Caco-2 (cell line): Measurements from ENCODE around the gene ADGRG4. TPM values are rescaled to one million over a fixed set of nuclear protein-coding genes. Genes with fewer than 3 reads are reported as not detected.
"Not testable (repeated sequence)": the region's sequence is repeated elsewhere in the genome, so short reads cannot be mapped to it uniquely, and the experiment has no call there.

ENCODE experiments used
- BruUV-seq: library from RNA; stranded (reverse); fragments of 400-500 nt; replicated peaks from 2 replicates; lab custom pipeline; 2021; lab: Mats Ljungman, UMichigan
- CTCF ChIA-PET: fragments of 300-600 bp; sonication (Branson Sonifier 250); formaldehyde crosslinking; loops from one replicate; lab custom pipeline; 2022; ENCODE audit warnings: antibody characterized with exemption; lab: Charles Lee
- POLR2A ChIA-PET: fragments of 300-600 bp; sonication (Branson Sonifier 250); formaldehyde crosslinking; loops from one replicate; lab custom pipeline; 2022; ENCODE audit warnings: antibody characterized with exemption; lab: Charles Lee
- DNase-seq, 2 experiments: peaks; one replicate each; pipeline versions ENCODE4 v3.0.0 to v3.0.0-alpha.2; 2020 to 2022
- H3K27me3 ChIP-seq: replicated peaks from 2 replicates; pipeline ENCODE4 v1.6.0; 2011; ENCODE audit warnings: low read length; ENCODE audit not compliant: control insufficient read depth, insufficient read depth
- H3K36me3 ChIP-seq: 2 replicates; pipeline ENCODE4 v1.5.1; 2011; ENCODE audit warnings: low read length; ENCODE audit not compliant: control insufficient read depth, insufficient read depth
- H3K4me1 ChIP-seq: fragments of 250-450 bp; sonication (Bioruptor Pico); 2 replicates; pipeline ENCODE4 v1.5.1; 2020; ENCODE audit warnings: mild to moderate bottlenecking
- H3K4me3 ChIP-seq: 2 replicates; pipeline ENCODE4 v1.5.1; 2011; ENCODE audit warnings: low read depth, mild to moderate bottlenecking, control low read depth, low read length
- H3K9me3 ChIP-seq: fragments of 250-450 bp; sonication (Bioruptor Pico); 2 replicates; pipeline ENCODE4 v1.5.1; 2020; ENCODE audit warnings: mild to moderate bottlenecking, moderate library complexity
- H3K27ac Mint-ChIP-seq: one replicate; pipeline ENCODE4 v1.8.0; 2022; ENCODE audit warnings: mixed read lengths; ENCODE audit not compliant: unreplicated experiment
- H3K27me3 Mint-ChIP-seq: one replicate; pipeline ENCODE4 v1.8.0; 2022; ENCODE audit warnings: mixed read lengths; ENCODE audit not compliant: insufficient read depth, unreplicated experiment
- H3K36me3 Mint-ChIP-seq: one replicate; pipeline ENCODE4 v1.8.0; 2022; ENCODE audit warnings: mild to moderate bottlenecking, mixed read lengths; ENCODE audit not compliant: insufficient read depth, unreplicated experiment
- H3K4me1 Mint-ChIP-seq: one replicate; pipeline ENCODE4 v1.8.0; 2022; ENCODE audit warnings: low read depth, mixed read lengths; ENCODE audit not compliant: unreplicated experiment
- H3K4me3 Mint-ChIP-seq: one replicate; pipeline ENCODE4 v1.8.0; 2022; ENCODE audit warnings: mild to moderate bottlenecking, moderate library complexity, mixed read lengths; ENCODE audit not compliant: unreplicated experiment
- H3K9me3 Mint-ChIP-seq: one replicate; pipeline ENCODE4 v1.8.0; 2022; ENCODE audit warnings: mixed read lengths; ENCODE audit not compliant: unreplicated experiment
- CTCF ChIP-seq, 2 experiments: fragments of 200-600 bp in 1 of 2; IDR thresholded peaks; 1 replicate in 1 of 2; 2 replicates in 1 of 2; pipeline versions ENCODE4 v1.5.1 to v1.8.0; 2011 to 2022; ENCODE audit warnings: antibody characterized with exemption in 1 of 2, control low read depth in 1 of 2, inconsistent platforms in 1 of 2, low read depth in 1 of 2, low read length in 1 of 2, mild to moderate bottlenecking in 1 of 2, moderate library complexity in 1 of 2; ENCODE audit not compliant: insufficient read depth in 1 of 2, severe bottlenecking in 1 of 2, unreplicated experiment in 1 of 2
- intact Hi-C: fragments of 100-400 bp; cut with micrococcal nuclease; formaldehyde crosslinking; loops from one replicate; pipeline ENCODE4 v1.10.0; 2022; ENCODE audit not compliant: unreplicated experiment
- total RNA-seq: library from RNA; stranded (reverse); gene quantifications from 2 replicates; pipeline ENCODE4 v1.2.3, GENCODE V29; 2022

The ADGRG4 gene
- total RNA-seq, 1 experiment from 2014 or later = not detected

- no peak overlapping the region for H3K4me3 ChIP-seq
- no peaks in the 10 kb centered on the region for H3K27me3 Mint-ChIP-seq
- H3K36me3 ChIP-seq = no peaks in the 10 kb centered on the region
- no peak for DNase-seq
- H3K9me3 ChIP-seq = no peaks in the 10 kb centered on the region
- BruUV-seq = no TSS peak
- no peaks in the 10 kb centered on the region for H3K36me3 Mint-ChIP-seq
- H3K27me3 ChIP-seq = no peaks in the 10 kb centered on the region
- intact Hi-C loops = no loop called here
- no peaks in the 10 kb centered on the region for H3K4me1 Mint-ChIP-seq
- no peak overlapping the region for H3K4me3 Mint-ChIP-seq
- H3K9me3 Mint-ChIP-seq = no peaks in the 10 kb centered on the region
- no peak overlapping the region for H3K27ac Mint-ChIP-seq
- CTCF ChIA-PET = no interaction called here
- no peak for TF ChIP-seq CTCF (IDR thresholded peaks at IDR 0.05; ENCODE audit: insufficient read depth in 1 of 2, low read depth in 1 of 2, low read length in 1 of 2, severe bottlenecking in 1 of 2, unreplicated experiment in 1 of 2)
- no peaks in the 10 kb centered on the region for H3K4me1 ChIP-seq
- POLR2A ChIA-PET = no interaction called here
Observed at GRCh38 chrX:136437774-136438173, 137.0 kb downstream of the ADGRG4 start.

- no TSS peak for BruUV-seq
- Histone ChIP-seq H3K27me3 (no peaks in the 10 kb centered on the region), H3K9me3 (no peaks in the 10 kb centered on the region), H3K4me3 (no peak overlapping the region), H3K36me3 (no peaks in the 10 kb centered on the region), H3K4me1 (no peaks in the 10 kb centered on the region)
- ChIA-PET CTCF (no interaction called here), POLR2A (no interaction called here)
- Mint-ChIP-seq H3K36me3 (no peaks in the 10 kb centered on the region), H3K4me3 (no peak overlapping the region), H3K27ac (no peak overlapping the region), H3K4me1 (no peaks in the 10 kb centered on the region), H3K9me3 (no peaks in the 10 kb centered on the region), H3K27me3 (no peaks in the 10 kb centered on the region)
- intact Hi-C loops = no loop called here
- no peak for DNase-seq
- no peak for TF ChIP-seq CTCF (IDR thresholded peaks at IDR 0.05; ENCODE audit: insufficient read depth in 1 of 2, low read depth in 1 of 2, low read length in 1 of 2, severe bottlenecking in 1 of 2, unreplicated experiment in 1 of 2)
Observed at GRCh38 chrX:136438192-136438591, 137.4 kb downstream of the ADGRG4 start.

- not testable (repeated sequence) for H3K36me3 Mint-ChIP-seq, H3K27me3 Mint-ChIP-seq
Observed at GRCh38 chrX:136445674-136446073, 144.9 kb downstream of the ADGRG4 start.

GRCh38 chrX:136446208-136446607 is 145.4 kb downstream of the ADGRG4 start:
- POLR2A ChIA-PET = no interaction called here

More at GRCh38 chrX:136445674-136446073, 144.9 kb downstream of the ADGRG4 start:
- H3K4me1 Mint-ChIP-seq, H3K4me1 ChIP-seq, H3K9me3 ChIP-seq, POLR2A ChIA-PET, H3K36me3 ChIP-seq, CTCF ChIA-PET, BruUV-seq, H3K27me3 ChIP-seq, intact Hi-C loops, H3K9me3 Mint-ChIP-seq: not testable (repeated sequence)
- peak; percentile 28 to 48 for DNase-seq
- Mint-ChIP-seq H3K4me3 (peak overlapping the region; percentile 68), H3K27ac (peak overlapping the region; percentile 45)
- peak overlapping the region; percentile 18; the same call in 1 of the 2 replicates for H3K4me3 ChIP-seq

More at GRCh38 chrX:136446208-136446607, 145.4 kb downstream of the ADGRG4 start:
- intact Hi-C loops = no loop called here
- Mint-ChIP-seq H3K27me3 (no peaks in the 10 kb centered on the region), H3K9me3 (no peaks in the 10 kb centered on the region), H3K4me1 (no peaks in the 10 kb centered on the region), H3K36me3 (no peaks in the 10 kb centered on the region), H3K4me3 (peak overlapping the region; percentile 68), H3K27ac (peak overlapping the region; percentile 45)
- BruUV-seq = no TSS peak
- CTCF ChIA-PET = no interaction called here
- no peaks in the 10 kb centered on the region for H3K4me1 ChIP-seq
- no peaks in the 10 kb centered on the region for H3K27me3 ChIP-seq
- no peak for DNase-seq
- peak overlapping the region; percentile 18 for H3K4me3 ChIP-seq
- no peak for TF ChIP-seq CTCF (IDR thresholded peaks at IDR 0.05; ENCODE audit: insufficient read depth in 1 of 2, low read depth in 1 of 2, low read length in 1 of 2, severe bottlenecking in 1 of 2, unreplicated experiment in 1 of 2)
- no peaks in the 10 kb centered on the region for H3K36me3 ChIP-seq
- no peaks in the 10 kb centered on the region for H3K9me3 ChIP-seq
